OCI-LY7 (cell line): ENCODE results near the gene CHGA. TPM values are rescaled to one million over a fixed set of nuclear protein-coding genes. Genes with fewer than 3 reads are reported as not detected.
A peak's percentile ranks its signal among the peaks of the same experiment; 100 is the strongest.

Experiments
- BruUV-seq: library from RNA; stranded (reverse); fragments of 400-500 nt; replicated peaks from 2 replicates; lab custom pipeline; 2021; lab: Mats Ljungman, UMichigan
- CTCF ChIA-PET: fragments of 300-600 bp; sonication (Branson Sonifier 250); formaldehyde crosslinking; loops from one replicate; lab custom pipeline; 2022; ENCODE audit warnings: antibody characterized with exemption; ENCODE audit not compliant: unreplicated experiment; lab: Charles Lee
- POLR2A ChIA-PET: fragments of 300-600 bp; sonication (Branson Sonifier 250); formaldehyde crosslinking; loops from one replicate; lab custom pipeline; 2022; ENCODE audit warnings: antibody characterized with exemption; lab: Charles Lee
- DNase-seq: peaks from one replicate; pipeline ENCODE4 v3.0.0-alpha.2; 2015; ENCODE audit warnings: low spot score
- H2AFZ ChIP-seq: fragments of 200-600 bp; sonication (generic), shearing (Covaris generic); 2 replicates; pipeline ENCODE4 v1.6.1; 2014; ENCODE audit warnings: mild to moderate bottlenecking, antibody characterized with exemption, low read length, moderate library complexity
- H3K27ac ChIP-seq: fragments of 200-600 bp; sonication (generic); 2 replicates; pipeline ENCODE4 v1.5.1; 2014; ENCODE audit warnings: mixed run types, low read depth, mild to moderate bottlenecking, moderate library complexity, low read length, inconsistent platforms; ENCODE audit not compliant: poor library complexity, severe bottlenecking
- H3K36me3 ChIP-seq: fragments of 200-600 bp; sonication (generic); 2 replicates; pipeline ENCODE4 v1.6.1; 2014; ENCODE audit warnings: mild to moderate bottlenecking, antibody characterized with exemption, low read length, moderate library complexity, mixed read lengths; ENCODE audit not compliant: insufficient read depth
- H3K4me1 ChIP-seq: fragments of 200-600 bp; sonication (generic); 2 replicates; pipeline ENCODE4 v1.5.1; 2014; ENCODE audit warnings: mild to moderate bottlenecking, low read length; ENCODE audit not compliant: insufficient read depth, poor library complexity, severe bottlenecking
- H3K4me2 ChIP-seq: fragments of 200-600 bp; sonication (generic); 2 replicates; pipeline ENCODE4 v1.6.1; 2014; ENCODE audit warnings: mild to moderate bottlenecking, low read length
- H3K4me3 ChIP-seq: fragments of 200-600 bp; sonication (generic); 2 replicates; pipeline ENCODE4 v1.5.1; 2014; ENCODE audit warnings: mild to moderate bottlenecking, low read depth, low read length; ENCODE audit not compliant: poor library complexity, severe bottlenecking
- H3K79me2 ChIP-seq: fragments of 200-600 bp; sonication (generic); 2 replicates; pipeline ENCODE4 v1.6.1; 2016; ENCODE audit warnings: low read depth, mild to moderate bottlenecking, low read length, moderate library complexity, mixed read lengths; ENCODE audit not compliant: insufficient read depth
- H3K9me2 ChIP-seq: fragments of 200-600 bp; sonication (generic); 2 replicates; pipeline ENCODE4 v1.6.1; 2016; ENCODE audit warnings: mild to moderate bottlenecking, low read length, mixed read lengths; ENCODE audit not compliant: insufficient read depth
- H3K9me3 ChIP-seq: fragments of 200-600 bp; sonication (generic); 2 replicates; pipeline ENCODE4 v1.6.1; 2014; ENCODE audit warnings: mild to moderate bottlenecking, mixed run types, low read length, mixed read lengths
- H4K20me1 ChIP-seq: fragments of 200-600 bp; sonication (generic); 2 replicates; pipeline ENCODE4 v1.6.1; 2014; ENCODE audit warnings: mild to moderate bottlenecking, antibody characterized with exemption, low read length, moderate library complexity, mixed read lengths; ENCODE audit not compliant: insufficient read depth
- EZH2phosphoT487 ChIP-seq: fragments of 200-600 bp; sonication (generic); IDR thresholded peaks from 2 replicates; pipeline ENCODE4 v1.6.1; 2018; ENCODE audit warnings: low read depth, borderline replicate concordance, mild to moderate bottlenecking, mixed run types, antibody characterized with exemption, low read length, moderate library complexity, mixed read lengths
- intact Hi-C: fragments of 100-400 bp; cut with micrococcal nuclease; formaldehyde crosslinking; loops from one replicate; pipeline ENCODE4 v1.10.0; 2022; ENCODE audit not compliant: unreplicated experiment
- total RNA-seq, 2 experiments: library from RNA; depleted of rRNA in 1 of 2; stranded (reverse); fragments of >200 nt in 1 of 2; shearing (Covaris generic) in 1 of 2; gene quantifications; 2 replicates each; pipeline ENCODE4 v1.2.3, GENCODE V29; 2014 to 2022
- TF ChIP-seq, protein P1 (sequence below): fragments of 200-600 bp; sonication (generic); conservative IDR thresholded peaks from 2 replicates; pipeline ENCODE4 v1.5.1; 2014; ENCODE audit warnings: mild to moderate bottlenecking, antibody characterized with exemption, low read length, moderate library complexity, mixed read lengths

CHGA gene
- total RNA-seq, 2 experiments from 2014 or later, result 0.57 TPM; not detected in 1

DNA sequence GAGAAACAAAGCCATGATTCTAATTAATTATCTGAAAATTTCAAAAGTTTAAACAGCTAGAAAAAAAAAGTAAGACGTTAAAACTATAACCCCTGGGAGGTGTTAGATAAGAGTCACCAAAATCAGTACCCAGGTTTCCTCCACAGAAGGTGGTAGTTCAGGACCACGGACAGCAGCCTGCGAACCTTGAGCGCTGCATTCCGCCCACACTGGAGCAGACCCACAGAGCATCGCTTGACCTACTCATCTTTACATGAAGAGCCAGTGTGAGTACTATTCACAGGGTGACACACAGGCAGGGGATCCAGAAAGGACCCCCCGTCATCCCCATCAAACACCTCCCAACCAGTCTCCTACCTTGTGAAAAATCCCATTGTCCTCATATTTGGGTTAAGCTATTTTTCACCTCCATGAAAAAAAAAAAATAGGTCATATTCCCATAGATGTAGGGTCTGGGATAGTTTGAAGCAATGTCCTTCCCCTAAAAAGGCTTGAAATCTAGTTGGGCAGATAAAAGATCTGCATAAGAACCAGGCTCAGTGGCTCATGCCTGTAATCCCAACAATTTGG is 8.8 kb upstream of the CHGA start:
- H3K4me2 ChIP-seq, result no peak overlapping the region
- peaks cover 9% of the 10 kb centered on the region for H3K4me1 ChIP-seq
- ChIA-PET POLR2A (no interaction called here), CTCF (no interaction called here)
- H3K27ac ChIP-seq, result no peak overlapping the region
- H3K79me2 ChIP-seq, result no peaks in the 10 kb centered on the region
- no peaks in the 10 kb centered on the region for H3K9me3 ChIP-seq
- TF ChIP-seq EZH2phosphoT487, result no peak
- TF ChIP-seq, protein P1, sequence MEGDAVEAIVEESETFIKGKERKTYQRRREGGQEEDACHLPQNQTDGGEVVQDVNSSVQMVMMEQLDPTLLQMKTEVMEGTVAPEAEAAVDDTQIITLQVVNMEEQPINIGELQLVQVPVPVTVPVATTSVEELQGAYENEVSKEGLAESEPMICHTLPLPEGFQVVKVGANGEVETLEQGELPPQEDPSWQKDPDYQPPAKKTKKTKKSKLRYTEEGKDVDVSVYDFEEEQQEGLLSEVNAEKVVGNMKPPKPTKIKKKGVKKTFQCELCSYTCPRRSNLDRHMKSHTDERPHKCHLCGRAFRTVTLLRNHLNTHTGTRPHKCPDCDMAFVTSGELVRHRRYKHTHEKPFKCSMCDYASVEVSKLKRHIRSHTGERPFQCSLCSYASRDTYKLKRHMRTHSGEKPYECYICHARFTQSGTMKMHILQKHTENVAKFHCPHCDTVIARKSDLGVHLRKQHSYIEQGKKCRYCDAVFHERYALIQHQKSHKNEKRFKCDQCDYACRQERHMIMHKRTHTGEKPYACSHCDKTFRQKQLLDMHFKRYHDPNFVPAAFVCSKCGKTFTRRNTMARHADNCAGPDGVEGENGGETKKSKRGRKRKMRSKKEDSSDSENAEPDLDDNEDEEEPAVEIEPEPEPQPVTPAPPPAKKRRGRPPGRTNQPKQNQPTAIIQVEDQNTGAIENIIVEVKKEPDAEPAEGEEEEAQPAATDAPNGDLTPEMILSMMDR, result no peak
- no peak overlapping the region for H3K4me3 ChIP-seq
- intact Hi-C loops, result no loop called here
- H3K36me3 ChIP-seq, result no peaks in the 10 kb centered on the region
- no TSS peak for BruUV-seq
- no peak overlapping the region for H2AFZ ChIP-seq
- peak; percentile 52 for DNase-seq
- H3K9me2 ChIP-seq, result no peaks in the 10 kb centered on the region
- no peaks in the 10 kb centered on the region for H4K20me1 ChIP-seq

DNA sequence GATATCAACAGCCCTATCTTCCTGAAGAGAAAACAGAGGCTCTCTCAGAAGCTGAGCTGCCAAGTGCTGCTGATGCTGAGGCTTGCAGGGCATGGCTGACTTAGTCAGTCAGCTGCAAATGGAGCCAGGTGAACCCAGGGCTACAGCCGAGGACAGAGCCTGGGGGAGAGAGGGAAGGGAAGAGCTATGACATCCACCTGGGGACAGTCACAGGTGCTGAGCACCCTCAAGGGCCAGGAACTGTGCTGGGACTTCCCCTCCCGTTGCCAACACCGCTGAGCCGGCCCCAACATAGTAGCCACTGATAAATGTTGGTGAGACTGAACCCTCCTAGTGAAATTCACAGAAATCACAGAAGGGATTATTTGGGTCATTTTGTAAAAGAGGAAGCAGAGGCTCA is 6.7 kb upstream of the CHGA start:
- Histone ChIP-seq H3K36me3 (no peaks in the 10 kb centered on the region), H4K20me1 (no peaks in the 10 kb centered on the region), H3K27ac (no peak overlapping the region), H3K4me3 (no peak overlapping the region), H3K9me3 (no peaks in the 10 kb centered on the region), H3K4me2 (0 out of 2 replicates have a peak overlapping the region, but pooled peaks have one; percentile 1), H3K9me2 (no peaks in the 10 kb centered on the region), H2AFZ (no peak overlapping the region), H3K79me2 (no peaks in the 10 kb centered on the region), H3K4me1 (peaks cover 9% of the 10 kb centered on the region)
- intact Hi-C loops, result no loop called here
- DNase-seq, result no peak
- ChIA-PET POLR2A (interaction anchor here (0.6 to 1.1 kb wide), 2 partner anchors 23 to 301 kb away, joined by 3 read pairs; no protein-coding TSS in a partner anchor), CTCF (interaction anchor here (0.6 kb wide), 1 partner anchor 1428 kb away, joined by 3 read pairs; no protein-coding TSS in a partner anchor)
- BruUV-seq, result no TSS peak
- TF ChIP-seq, protein P1, result no peak
- no peak for TF ChIP-seq EZH2phosphoT487
